ENCODE measurements around the gene TRAPPC12.
"Not testable (repeated sequence)": the region's sequence is repeated elsewhere in the genome, so short reads cannot be mapped to it uniquely, and the experiment has no call there.

TRAPPC12 gene

GRCh38 chr2:3451926-3452671, 72.6 kb downstream of the TRAPPC12 start:
- in situ Hi-C loops (cut with MboI; ENCODE audit: low sequenced_read_pairs), result no loop called here

- in situ Hi-C loops (cut with MboI; ENCODE audit: low sequenced_read_pairs), result no loop called here
These were observed 73.9 kb downstream of the TRAPPC12 start for GRCh38 chr2:3453190-3453999.

GRCh38 chr2:3454005-3454404, 74.5 kb downstream of the TRAPPC12 start:
- in situ Hi-C loops (cut with MboI; ENCODE audit: low sequenced_read_pairs), result not testable (repeated sequence)

- in situ Hi-C loops (cut with MboI; ENCODE audit: low sequenced_read_pairs), result no loop called here
These were observed 75.3 kb downstream of the TRAPPC12 start for GRCh38 chr2:3454802-3455201.

- in situ Hi-C loops (cut with MboI; ENCODE audit: low sequenced_read_pairs), result no loop called here
These were observed 76.6 kb downstream of the TRAPPC12 start for GRCh38 chr2:3456125-3456524.

GRCh38 chr2:3457524-3458395, 78.3 kb downstream of the TRAPPC12 start:
- in situ Hi-C loops (cut with MboI; ENCODE audit: low sequenced_read_pairs), result no loop called here

- in situ Hi-C loops (cut with MboI; ENCODE audit: low sequenced_read_pairs), result no loop called here
These were observed 79.1 kb downstream of the TRAPPC12 start for GRCh38 chr2:3458396-3459184.

- in situ Hi-C loops (cut with MboI; ENCODE audit: low sequenced_read_pairs), result no loop called here
These were observed 79.9 kb downstream of the TRAPPC12 start for GRCh38 chr2:3459185-3460015.

- in situ Hi-C loops (cut with MboI; ENCODE audit: low sequenced_read_pairs), result no loop called here
These were observed 80.7 kb downstream of the TRAPPC12 start for GRCh38 chr2:3460156-3460555.

GRCh38 chr2:3460831-3461800, 81.6 kb downstream of the TRAPPC12 start:
- in situ Hi-C loops (cut with MboI; ENCODE audit: low sequenced_read_pairs), result no loop called here

GRCh38 chr2:3461801-3462492, 82.5 kb downstream of the TRAPPC12 start:
- in situ Hi-C loops (cut with MboI; ENCODE audit: low sequenced_read_pairs), result no loop called here

- in situ Hi-C loops (cut with MboI; ENCODE audit: low sequenced_read_pairs), result no loop called here
These were observed 83.1 kb downstream of the TRAPPC12 start for GRCh38 chr2:3462493-3463104.

- in situ Hi-C loops (cut with MboI; ENCODE audit: low sequenced_read_pairs), result no loop called here
These were observed 83.8 kb downstream of the TRAPPC12 start for GRCh38 chr2:3463186-3463835.

GRCh38 chr2:3463944-3464343, 84.5 kb downstream of the TRAPPC12 start:
- in situ Hi-C loops (cut with MboI; ENCODE audit: low sequenced_read_pairs), result no loop called here

GRCh38 chr2:3464401-3465005, 85.0 kb downstream of the TRAPPC12 start:
- in situ Hi-C loops (cut with MboI; ENCODE audit: low sequenced_read_pairs), result no loop called here

GRCh38 chr2:3465328-3465727, 85.8 kb downstream of the TRAPPC12 start:
- in situ Hi-C loops (cut with MboI; ENCODE audit: low sequenced_read_pairs), result no loop called here

Data from HL-60/S4 (cell line).